ENCODE results near the gene KRTAP3-3.

KRTAP3-3 gene

DNA sequence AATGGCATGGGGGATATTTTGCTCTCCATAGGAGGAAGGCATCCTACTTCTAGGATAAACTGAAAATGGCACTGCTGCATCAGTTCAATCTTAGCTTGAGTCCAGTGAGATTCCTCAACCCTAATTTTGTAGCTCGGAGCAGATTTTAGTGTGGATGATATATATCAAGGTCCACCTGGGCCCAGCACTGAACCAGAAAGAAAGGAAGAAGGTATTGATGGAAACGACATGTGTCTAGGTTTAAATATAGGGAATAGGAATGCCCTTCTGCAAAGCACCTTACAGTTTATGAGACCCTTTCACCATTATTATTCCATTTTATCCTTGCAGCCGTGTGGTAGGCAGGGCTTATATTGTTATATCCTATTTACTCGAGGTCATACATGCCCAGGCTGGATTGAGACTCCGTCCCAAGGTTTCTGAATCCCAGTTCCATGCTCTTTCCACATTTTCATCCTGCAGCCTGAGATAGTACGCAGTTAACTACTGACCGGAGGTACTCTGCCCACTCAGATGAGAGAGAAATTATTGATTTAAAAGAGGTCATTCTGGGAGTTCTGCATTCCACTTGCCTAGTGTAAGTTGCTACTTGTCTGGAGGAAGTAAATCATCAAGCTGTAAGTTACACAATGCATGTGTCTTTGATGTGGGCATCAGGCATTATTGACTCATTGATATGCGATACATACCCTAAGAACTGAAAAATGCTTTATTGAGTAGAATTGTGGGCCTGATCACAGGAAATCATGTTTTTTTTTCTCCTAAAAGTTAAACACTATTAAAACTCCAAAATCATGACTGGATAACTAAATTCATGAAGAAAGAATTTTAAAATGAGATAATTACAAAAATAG, 37.3 kb downstream of the KRTAP3-3 start:
- DNase-seq: no peak

DNA sequence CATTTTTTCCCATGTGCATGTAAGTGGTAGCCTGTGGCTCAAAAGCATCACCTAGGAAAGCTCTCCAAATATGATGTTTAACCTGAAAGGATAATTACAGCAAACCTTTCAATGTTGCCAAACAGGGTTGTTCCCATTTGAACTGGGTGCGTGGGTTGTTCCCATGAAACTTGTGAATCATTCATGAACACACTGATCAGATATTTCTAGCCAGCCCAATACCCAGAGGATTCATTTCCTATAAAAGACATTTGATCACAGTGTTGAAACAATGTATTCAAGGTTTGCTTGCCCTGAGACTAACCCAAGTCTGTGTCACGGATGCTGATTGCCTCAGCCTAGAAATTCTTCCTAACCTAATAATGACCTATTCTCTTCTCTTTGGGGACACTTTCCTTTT, 40.1 kb downstream of the KRTAP3-3 start:
- no peak for DNase-seq

DNA sequence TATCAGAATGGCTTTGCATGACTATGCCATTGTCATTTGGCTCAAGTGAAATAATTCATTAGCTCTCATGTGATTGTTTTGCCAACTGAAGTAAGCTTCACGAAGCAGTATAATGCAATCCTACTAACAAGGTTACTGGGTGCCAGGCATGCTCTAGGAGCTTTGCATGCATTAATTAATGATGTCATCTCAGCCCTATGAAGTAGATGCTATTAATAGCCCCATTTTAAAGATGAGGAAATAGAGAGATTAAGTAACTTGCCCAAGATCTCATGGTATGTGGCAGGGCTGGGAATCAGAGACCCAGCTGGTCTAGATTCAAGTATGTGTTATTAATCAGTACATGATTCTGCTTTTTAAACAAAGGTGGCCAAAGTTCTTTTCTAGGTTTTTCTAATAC, 41.3 kb downstream of the KRTAP3-3 start:
- DNase-seq: no peak

DNA sequence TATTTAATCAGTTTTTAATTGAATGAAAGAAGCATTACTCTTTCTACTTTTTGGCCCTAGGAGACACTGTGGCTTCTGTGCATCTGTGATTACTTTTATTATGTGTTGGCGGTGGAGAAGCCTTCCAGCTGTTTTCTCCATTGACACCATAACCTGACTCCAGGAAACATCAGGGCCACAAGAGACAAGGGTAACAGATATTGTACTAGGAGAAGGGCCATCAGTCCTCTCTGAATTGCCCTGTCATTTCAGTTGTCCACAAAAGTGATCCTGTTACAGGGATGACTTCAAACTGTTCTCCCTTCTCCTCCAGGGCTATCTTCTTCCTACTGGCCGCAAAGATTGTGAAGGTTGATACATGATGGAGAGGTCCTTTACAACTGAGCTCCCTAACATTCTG, 41.8 kb downstream of the KRTAP3-3 start:
- DNase-seq: no peak

DNA sequence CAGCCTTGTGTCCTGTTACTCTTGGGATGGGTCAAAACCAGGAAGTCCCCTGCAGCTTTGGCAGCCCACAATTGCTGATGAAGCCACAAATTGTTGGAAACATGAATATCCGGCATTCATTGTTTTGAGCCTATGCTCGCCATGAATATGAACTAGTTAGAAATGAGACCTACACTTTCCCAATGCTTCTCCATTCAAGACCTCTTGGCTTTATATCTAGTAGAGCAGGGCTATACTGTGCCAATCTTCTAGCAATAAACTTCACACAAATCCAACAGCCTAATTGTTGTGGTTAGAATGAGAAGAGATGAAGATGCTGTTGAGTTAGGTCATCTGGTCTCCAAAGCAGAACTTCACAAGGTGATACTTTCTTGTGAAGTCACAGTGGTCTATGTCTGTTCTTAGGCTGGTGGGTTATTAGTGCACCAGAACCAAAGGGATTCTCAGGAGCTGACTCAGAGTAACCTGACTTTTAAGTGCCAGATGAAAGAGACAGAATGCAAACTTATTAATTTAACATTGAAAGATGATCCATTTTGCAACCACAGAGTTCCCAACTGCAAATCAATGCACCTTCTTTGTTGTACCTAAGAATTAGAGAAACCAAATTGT, 42.8 kb downstream of the KRTAP3-3 start:
- no peak for DNase-seq

DNA sequence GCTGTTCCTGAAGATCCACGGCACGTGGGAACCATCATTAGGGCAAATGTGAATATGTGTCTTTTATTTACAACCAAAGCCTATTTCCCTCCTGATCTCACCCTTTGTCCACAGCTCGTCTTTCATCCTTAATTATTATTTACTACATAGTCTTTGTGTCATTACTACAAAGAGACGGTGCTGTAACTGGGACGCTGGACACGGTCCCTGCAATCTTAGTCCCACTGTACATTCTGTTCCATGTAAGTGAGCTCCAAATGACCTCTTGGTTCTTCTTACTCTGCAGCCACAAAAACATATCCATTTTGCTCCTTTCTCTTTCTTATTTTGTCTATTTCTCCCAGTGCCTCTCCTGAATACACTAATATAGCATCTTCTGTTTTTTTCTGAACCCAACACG, 43.8 kb downstream of the KRTAP3-3 start:
- no peak for DNase-seq

DNA sequence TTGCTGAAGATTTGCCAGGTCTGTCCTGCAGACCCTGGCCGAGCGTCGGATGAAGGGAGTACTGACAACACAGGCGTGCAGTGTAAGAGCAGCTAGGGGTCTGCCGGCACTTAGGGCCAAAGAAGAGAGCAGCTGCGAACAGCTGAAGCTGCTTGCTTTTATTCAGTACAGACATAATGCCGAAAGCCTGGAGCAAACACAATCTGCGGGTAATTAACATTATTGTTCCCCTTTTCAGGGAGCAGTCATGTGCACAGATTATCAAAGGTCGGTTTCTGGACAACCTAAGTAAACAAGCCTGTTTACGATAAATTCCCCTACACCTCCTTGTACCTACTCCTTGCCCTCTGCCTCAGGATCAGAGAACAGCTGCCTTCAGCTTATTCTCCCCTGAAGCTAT, 44.5 kb downstream of the KRTAP3-3 start:
- no peak for DNase-seq

DNA sequence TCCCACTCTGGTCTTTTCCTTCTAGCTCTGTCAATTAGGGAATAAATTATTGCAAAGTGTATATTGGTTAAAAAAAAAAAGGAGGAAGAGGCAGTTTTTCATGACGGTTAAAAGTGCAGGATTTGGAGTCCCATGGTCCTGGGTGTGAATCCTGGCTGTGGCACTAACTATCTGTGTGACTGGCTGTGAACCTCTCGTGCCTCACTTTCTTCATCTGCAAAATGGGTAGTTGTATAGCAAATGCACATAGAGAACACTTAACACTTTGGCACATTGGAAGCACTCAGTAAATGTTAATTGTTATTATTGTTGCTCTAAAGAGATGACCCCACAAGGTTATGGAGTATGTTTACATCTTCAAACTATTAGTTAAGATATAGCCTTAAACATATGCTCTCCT, 46.0 kb downstream of the KRTAP3-3 start:
- no peak for DNase-seq

DNA sequence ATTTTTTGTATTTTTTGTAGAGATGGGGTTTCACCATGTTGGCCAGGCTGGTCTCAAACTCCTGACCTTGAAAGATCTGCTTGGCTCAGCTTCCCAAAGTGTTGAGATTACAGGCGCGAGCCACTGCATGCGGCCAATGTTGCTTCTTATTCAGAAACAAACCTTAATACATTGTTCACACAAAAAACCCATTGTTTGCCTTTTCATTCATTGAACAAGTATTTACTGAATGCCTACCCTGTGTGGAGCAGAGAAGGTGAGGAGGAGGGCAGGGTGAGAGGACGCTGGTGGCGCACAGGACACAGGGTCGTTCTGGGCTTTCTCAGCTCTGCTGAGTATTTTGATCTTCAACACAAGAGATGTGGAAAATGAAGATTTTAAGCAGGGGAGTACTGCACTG, 48.5 kb downstream of the KRTAP3-3 start:
- DNase-seq: no peak

DNA sequence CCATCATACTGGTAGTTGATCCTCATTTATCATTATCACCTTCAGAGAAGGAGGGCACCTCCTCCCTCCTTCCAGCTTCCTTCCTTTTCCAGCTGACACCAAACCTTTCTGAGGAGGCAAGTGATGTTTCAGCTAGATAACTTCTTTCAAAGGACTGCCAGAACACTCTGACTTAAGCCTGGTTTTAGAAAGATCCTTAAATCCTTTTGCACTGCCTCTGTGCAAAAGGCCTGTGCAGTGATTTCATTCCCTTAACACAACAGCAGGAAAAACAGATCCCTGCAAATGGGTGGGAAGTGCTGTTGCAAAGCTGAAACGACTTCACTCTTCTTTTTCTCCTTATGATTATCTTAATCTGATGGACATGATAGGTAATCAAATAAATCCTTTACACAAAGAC, 49.4 kb downstream of the KRTAP3-3 start:
- no peak for DNase-seq
